K562 (cell line): ENCODE data around the gene ANTKMT. TPM values are rescaled to one million over a fixed set of nuclear protein-coding genes. Genes with fewer than 3 reads are reported as not detected.

ENCODE experiments used
- ATAC-seq: fragments of 200-7000 bp; cut with Tn5 transposase; 3 replicates; pipeline ENCODE4 v1.9.1; 2020; ENCODE audit warnings: moderate library complexity
- BruUV-seq: library from RNA; stranded (reverse); fragments of 400-500 nt; replicated peaks from 2 replicates; lab custom pipeline; 2021; lab: Mats Ljungman, UMichigan
- CTCF ChIA-PET: fragments of 300-600 bp; formaldehyde crosslinking; extraction: SDS; loops from one replicate; lab custom pipeline; 2021; ENCODE audit warnings: low intra/inter-chr PET ratio; lab: Yijun Ruan, JAX
- POLR2A ChIA-PET: fragments of 300-600, 350-650 bp; sonication (Branson Sonifier 250); formaldehyde crosslinking; extraction: SDS; loops from one replicate; lab custom pipeline; 2021; ENCODE audit warnings: antibody characterized with exemption, inconsistent platforms; lab: Yijun Ruan, JAX
- DNase-seq, 4 experiments: peaks; one replicate each; pipeline versions ENCODE4 v3.0.0 to v3.0.0-alpha.2; 2011 to 2018; ENCODE audit warnings: low spot score in 3 of 4, mixed read lengths in 3 of 4; ENCODE audit errors: extremely low read depth in 1 of 4
- FAIRE-seq: peaks from 2 replicates; lab custom pipeline; 2011; peaks lifted over from hg19 to GRCh38; lab: Jason Lieb, UNC
- H2AFZ ChIP-seq: 2 replicates; pipeline ENCODE4 v1.6.0; 2011; ENCODE audit warnings: low read depth, low read length, control low read depth, inconsistent platforms
- H3K27ac ChIP-seq: fragments of 200-600 bp; 3 replicates; pipeline ENCODE4 v1.8.0; 2011; ENCODE audit warnings: low read depth, mild to moderate bottlenecking, control low read depth, inconsistent platforms, low read length, moderate library complexity, mixed read lengths; ENCODE audit errors: extremely low read depth
- H3K27me3 ChIP-seq, 2 experiments: fragments of 300-600 bp in 1 of 2; 2 replicates in 1 of 2; 3 replicates in 1 of 2; pipeline versions ENCODE4 v1.6.0 to v1.8.0; 2011; ENCODE audit warnings: inconsistent platforms in 2 of 2, low read length in 2 of 2, mild to moderate bottlenecking in 1 of 2, mixed read lengths in 1 of 2, moderate library complexity in 1 of 2; ENCODE audit not compliant: control insufficient read depth in 2 of 2, insufficient read depth in 2 of 2
- H3K36me3 ChIP-seq: fragments of 300-600 bp; 3 replicates; pipeline ENCODE4 v1.8.0; 2011; ENCODE audit warnings: mild to moderate bottlenecking, low read length, inconsistent platforms; ENCODE audit not compliant: control insufficient read depth, insufficient read depth
- H3K4me1 ChIP-seq, 2 experiments: fragments of 200-600 bp in 1 of 2; replicated peaks in 1 of 2; 2 replicates in 1 of 2; 3 replicates in 1 of 2; pipeline versions ENCODE4 v1.5.1 to v1.8.0; 2011; ENCODE audit warnings: inconsistent platforms in 2 of 2, low read length in 2 of 2, mild to moderate bottlenecking in 1 of 2, mixed read lengths in 1 of 2, moderate library complexity in 1 of 2; ENCODE audit not compliant: control insufficient read depth in 2 of 2, insufficient read depth in 2 of 2
- H3K4me2 ChIP-seq: 2 replicates; pipeline ENCODE4 v1.6.1; 2011; ENCODE audit warnings: low read length, control low read depth, inconsistent platforms, mixed read lengths; ENCODE audit not compliant: insufficient read depth
- H3K4me3 ChIP-seq: fragments of 200-600 bp; sonication (generic), shearing (Covaris generic); 2 replicates; pipeline ENCODE4 v1.5.1; 2016; ENCODE audit warnings: control low read depth, inconsistent platforms
- H3K79me2 ChIP-seq: fragments of 200-600 bp; 3 replicates; pipeline ENCODE4 v1.8.0; 2011; ENCODE audit warnings: low read length, inconsistent platforms; ENCODE audit not compliant: control insufficient read depth, insufficient read depth
- H3K9ac ChIP-seq, 2 experiments: 2 replicates each; pipeline versions ENCODE4 v1.6.0 to v1.6.1; 2011; ENCODE audit warnings: low read depth in 2 of 2, low read length in 2 of 2, control low read depth in 1 of 2, inconsistent platforms in 1 of 2, mild to moderate bottlenecking in 1 of 2, mixed read lengths in 1 of 2; ENCODE audit not compliant: insufficient read depth in 1 of 2
- H3K9me1 ChIP-seq: one replicate; pipeline ENCODE4 v1.6.0; 2011; ENCODE audit warnings: inconsistent platforms, mild to moderate bottlenecking, low read length, moderate library complexity; ENCODE audit not compliant: control insufficient read depth, insufficient read depth
- H3K9me3 ChIP-seq: replicated peaks from 2 replicates; pipeline ENCODE4 v1.5.1; 2011; ENCODE audit warnings: low read depth, low read length, inconsistent platforms; ENCODE audit not compliant: control insufficient read depth, insufficient read depth
- H4K20me1 ChIP-seq: replicated peaks from 2 replicates; pipeline ENCODE4 v1.6.1; 2011; ENCODE audit warnings: low read length, inconsistent platforms, mixed read lengths; ENCODE audit not compliant: control insufficient read depth, insufficient read depth
- CHD1 ChIP-seq: fragments of 200-600 bp; sonication (generic); IDR thresholded peaks from one replicate; pipeline ENCODE4 v1.6.1; 2012; ENCODE audit warnings: mild to moderate bottlenecking, moderate library complexity, low read length, inconsistent platforms
- CREM ChIP-seq: IDR thresholded peaks from 2 replicates; pipeline ENCODE4 v1.6.1; 2014; ENCODE audit warnings: antibody characterized with exemption, low read depth
- E2F6 ChIP-seq, 2 experiments: IDR thresholded peaks; 2 replicates each; pipeline ENCODE4 v1.6.1; 2011; ENCODE audit warnings: borderline replicate concordance in 1 of 2, control low read depth in 1 of 2, low read depth in 1 of 2, low read length in 1 of 2, mild to moderate bottlenecking in 1 of 2, mixed read lengths in 1 of 2, moderate library complexity in 1 of 2; ENCODE audit not compliant: insufficient read depth in 1 of 2, insufficient read length in 1 of 2, poor library complexity in 1 of 2, severe bottlenecking in 1 of 2; ENCODE audit errors: extremely low read depth in 1 of 2
- NR2C1 ChIP-seq, 2 experiments: fragments of 450-650 bp; IDR thresholded peaks; 2 replicates each; pipeline ENCODE4 v1.6.1; 2017; ENCODE audit warnings: mild to moderate bottlenecking in 2 of 2, antibody characterized with exemption in 1 of 2, inconsistent platforms in 1 of 2, missing compliant biosample characterization in 1 of 2, missing genetic modification characterization in 1 of 2
- NR2C2 ChIP-seq, 2 experiments: fragments of 200-800 bp in 1 of 2; sonication (Bioruptor generic) in 1 of 2; sonication (generic) in 1 of 2; formaldehyde crosslinking in 1 of 2; IDR thresholded peaks; 2 replicates each; pipeline versions ENCODE4 v1.6.1 to v1.8.0; 2016 to 2022; ENCODE audit warnings: mild to moderate bottlenecking in 1 of 2, missing compliant biosample characterization in 1 of 2, missing genetic modification characterization in 1 of 2, missing genetic modification reagents in 1 of 2
- ZNF165 ChIP-seq: fragments of 250-450 bp; sonication (Bioruptor Pico); IDR thresholded peaks from 2 replicates; pipeline ENCODE4 v1.4.0; 2020; ENCODE audit warnings: borderline replicate concordance
- WGBS: fragments of 100-300 bp; shearing (Covaris generic); methylation state at CpG from one replicate; pipeline ENCODE4 v1.1.6; 2016; ENCODE audit warnings: low coverage, mixed read lengths; ENCODE audit not compliant: insufficient coverage; ENCODE audit errors: missing lambda C conversion rate; 5-methylcytosine and 5-hydroxymethylcytosine counted together
- in situ Hi-C: fragments of 300-500 bp; cut with MboI; formaldehyde crosslinking; loops from 4 replicates; pipeline ENCODE4 v1.15.0; 2018; ENCODE audit warnings: inconsistent platforms, mixed read lengths
- intact Hi-C: fragments of 100-400 bp; cut with micrococcal nuclease; formaldehyde crosslinking; loops from 2 replicates; pipeline ENCODE4 v1.14.2; 2022
- polyA plus RNA-seq, 8 experiments: library from polyadenylated mRNA; depleted of rRNA in 4 of 8; stranded (reverse) in 5 of 8; unstranded in 3 of 8; fragments of >200 nt; fragmentation: Nextera tagmentation in 2 of 8; fragmentation: Illumina TruSeq in 1 of 8; extraction: Ambion mirVana in 2 of 8; extraction: Trizol in 1 of 8; gene quantifications; 2 replicates each; pipeline versions ENCODE4 v1.2.1 to v1.2.3, GENCODE V29; 2011 to 2014; ENCODE audit warnings: inconsistent platforms in 1 of 8, missing spikeins in 1 of 8
- total RNA-seq, 7 experiments: library from RNA; depleted of rRNA in 6 of 7; stranded (reverse); fragments of >200 nt in 6 of 7; fragmentation: Illumina TruSeq in 2 of 7; extraction: Trizol in 2 of 7; gene quantifications; 2 replicates each; pipeline versions ENCODE4 v1.2.1 to v1.2.3, GENCODE V29; 2011 to 2021; ENCODE audit warnings: low replicate concordance in 1 of 7

ANTKMT gene
- total and polyA plus RNA-seq, 9 of the 15 experiments (the other 6 are each of a cell fraction or from before 2014, with no cell fraction given): 0.58 to 217 (median 19.1) TPM

- POLR2A ChIA-PET: interaction anchor here (0.6 to 1.2 kb wide), 2 partner anchors 14 to 21 kb away, joined by 3 to 4 read pairs; no protein-coding TSS in a partner anchor
Observed at GRCh38 chr16:694187-694862, 26.6 kb upstream of the ANTKMT start.

More at GRCh38 chr16:694187-694862, 26.6 kb upstream of the ANTKMT start:
- DNase-seq (peak; percentile 43 to 48 (median 46)), FAIRE-seq (no peak), ATAC-seq (peak; percentile 51)
- intact Hi-C loops (no loop called here), in situ Hi-C loops (no loop called here)
- H3K36me3 ChIP-seq: peaks cover under 1% of the 10 kb centered on the region; the same call in 1 of the 3 replicates
- peak overlapping the region; percentile 45 for H3K4me3 ChIP-seq
- H3K79me2 ChIP-seq: peaks cover 11% of the 10 kb centered on the region; the same call in 2 of the 3 replicates
- no TSS peak for BruUV-seq
- TF ChIP-seq E2F6 (IDR thresholded peaks at IDR 0.05; ENCODE audit: borderline replicate concordance in 1 of 2, extremely low read depth in 1 of 2, insufficient read depth in 1 of 2, insufficient read length in 1 of 2, low read depth in 1 of 2, low read length in 1 of 2, poor library complexity in 1 of 2, severe bottlenecking in 1 of 2) (peak in 1 of 2 experiments; percentile 55), ZNF165 (no peak), CREM (no peak), NR2C1 (IDR thresholded peaks at IDR 0.05) (peak; percentile 33; the same call in 1 of the 2 replicates), NR2C1 (tag; IDR thresholded peaks at IDR 0.05) (peak; percentile 46; the same call in 1 of the 2 replicates), NR2C2 (CRISPR knock-in tag; IDR thresholded peaks at IDR 0.05) (peak; percentile 24; the same call in 1 of the 2 replicates), NR2C2 (tag; IDR thresholded peaks at IDR 0.05) (no peak; the same call in 1 of the 2 replicates), CHD1 (peak; percentile 9)
- no peaks in the 10 kb centered on the region for H3K9me3 ChIP-seq
- peak overlapping the region in 1 of 2 experiments; percentile 81; a peak in 2 of 4 replicates for H3K9ac ChIP-seq
- peak overlapping the region; percentile 58; the same call in 1 of the 2 replicates for H3K4me2 ChIP-seq
- no peaks in the 10 kb centered on the region for H4K20me1 ChIP-seq
- H2AFZ ChIP-seq: 0 out of 2 replicates have a peak overlapping the region, but pooled peaks have one; percentile 40
- H3K27me3 ChIP-seq: peaks cover 6 to 12% of the 10 kb centered on the region in 2 experiments; a peak in 4 of 5 replicates
- 10% methylated on average over 30 of the region's 64 CpGs for WGBS
- CTCF ChIA-PET: no interaction called here
- no peak overlapping the region for H3K27ac ChIP-seq
- peaks cover 2% of the 10 kb centered on the region for H3K9me1 ChIP-seq
- H3K4me1 ChIP-seq: peaks cover 9 to 64% of the 10 kb centered on the region in 2 experiments
